OCI-LY3 (cell line): ENCODE measurements around the gene KLHL29.

Experiments used
- CTCF ChIP-seq: fragments of 200-600, 300-600 bp; sonication (generic); IDR thresholded peaks from 2 replicates; pipeline ENCODE4 v1.5.1; 2014; ENCODE audit warnings: antibody characterized with exemption, low read length, low read depth
- EZH2phosphoT487 ChIP-seq: fragments of 200-600 bp; shearing (Covaris generic); IDR thresholded peaks from 2 replicates; pipeline ENCODE4 v1.6.1; 2018; ENCODE audit warnings: antibody characterized with exemption, mixed run types, low read depth

GRCh38 chr2:23418461-23418911 lies 33.5 kb downstream of the KLHL29 start:
- no peak for TF ChIP-seq CTCF
- TF ChIP-seq EZH2phosphoT487, result no peak
